Left lung (tissue), 10 donors: ENCODE data around the gene CORIN. TPM values are rescaled to one million over a fixed set of nuclear protein-coding genes. Genes with fewer than 3 reads are reported as not detected.

Experiments used
- ATAC-seq: fragments of 200-7000 bp; cut with Tn5 transposase; one replicate; pipeline ENCODE4 v1.9.1; 2020; ENCODE audit warnings: moderate library complexity
- DNase-seq, 4 donors: peaks; one replicate each; pipeline ENCODE4 v3.0.0-alpha.2; 2013 to 2020
- H3K27ac ChIP-seq, 2 donors: fragments of 200-600 bp; sonication (generic) in 1 of 2; one replicate each; pipeline versions ENCODE4 v1.5.0 to v1.8.0; 2020 to 2021
- H3K27me3 ChIP-seq, 2 donors: fragments of 200-600 bp; sonication (generic) in 1 of 2; one replicate each; pipeline versions ENCODE4 v1.5.0 to v1.8.0; 2020 to 2021
- H3K36me3 ChIP-seq, 2 donors: fragments of 200-600 bp; sonication (generic) in 1 of 2; one replicate each; pipeline versions ENCODE4 v1.5.0 to v1.8.0; 2020 to 2021
- H3K4me1 ChIP-seq, 2 donors: fragments of 200-600 bp; one replicate each; pipeline ENCODE4 v1.8.0; 2021
- H3K4me3 ChIP-seq, 2 donors: fragments of 200-600 bp; sonication (generic) in 1 of 2; one replicate each; pipeline versions ENCODE4 v1.5.0 to v1.8.0; 2020 to 2021; ENCODE audit warnings: mild to moderate bottlenecking in 1 of 2
- H3K9me3 ChIP-seq, 2 donors: fragments of 200-600 bp; sonication (generic) in 1 of 2; one replicate each; pipeline versions ENCODE4 v1.5.0 to v1.8.0; 2020 to 2021
- CTCF ChIP-seq, 2 donors: fragments of 200-600 bp; sonication (generic) in 1 of 2; IDR thresholded peaks; one replicate each; pipeline versions ENCODE4 v1.5.0 to v1.8.0; 2021; ENCODE audit warnings: antibody characterized with exemption in 2 of 2
- intact Hi-C, 2 donors: fragments of 100-400 bp; cut with DNase I; formaldehyde crosslinking; loops; one replicate each; pipeline versions ENCODE4 v1.11.2 to v1.14.2; 2022
- polyA plus RNA-seq, 6 donors: library from polyadenylated mRNA; unstranded; fragments of 120-200 nt; gene quantifications; one replicate each; pipeline ENCODE4 v1.2.1, GENCODE V29; 2013; ENCODE audit not compliant: insufficient read length in 6 of 6
- total RNA-seq, 2 donors: library from RNA; stranded (reverse); fragmentation: NEBNext Ultra II Directional; extraction: Animal tissue kit (Norgen Biotek cat#: 25700); gene quantifications; one replicate each; pipeline ENCODE4 v1.2.1, GENCODE V29; 2021
- donor health status: DM: no; HTN: yes; CAD: no.
- donor health status: DM: no; HTN: no; CAD: no.

The CORIN gene
- total and polyA plus RNA-seq, 8 donors: 1.4 to 6.3 (median 3.3) TPM

DNA sequence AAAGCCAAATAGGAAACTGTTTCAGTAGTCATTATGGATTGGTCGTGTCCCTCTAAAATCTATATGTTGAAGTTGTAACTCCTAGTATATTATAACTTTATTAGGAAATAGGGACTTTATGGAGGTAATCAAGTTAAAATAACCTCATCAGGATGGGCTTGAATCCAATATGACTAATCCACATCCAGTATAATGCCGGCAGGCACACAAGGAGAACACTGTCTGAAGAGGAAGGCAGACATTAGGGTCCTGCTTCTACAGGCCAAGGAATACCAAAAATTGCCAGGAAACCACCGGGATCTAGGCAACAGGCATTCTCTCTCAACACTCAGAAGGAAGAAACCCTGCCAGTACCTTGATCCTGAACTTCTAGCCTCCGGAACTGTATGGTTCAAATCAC lies 222.5 kb downstream of the CORIN start:
- Histone ChIP-seq H3K4me1 (no peaks in the 10 kb centered on the region), H3K36me3 (no peaks in the 10 kb centered on the region), H3K27ac (no peak overlapping the region), H3K9me3 (no peaks in the 10 kb centered on the region), H3K4me3 (no peak overlapping the region), H3K27me3 (no peaks in the 10 kb centered on the region)
- no peak for TF ChIP-seq CTCF (IDR thresholded peaks at IDR 0.05)
- no peak for ATAC-seq
- intact Hi-C loops: no loop called here
- no peak for DNase-seq

DNA sequence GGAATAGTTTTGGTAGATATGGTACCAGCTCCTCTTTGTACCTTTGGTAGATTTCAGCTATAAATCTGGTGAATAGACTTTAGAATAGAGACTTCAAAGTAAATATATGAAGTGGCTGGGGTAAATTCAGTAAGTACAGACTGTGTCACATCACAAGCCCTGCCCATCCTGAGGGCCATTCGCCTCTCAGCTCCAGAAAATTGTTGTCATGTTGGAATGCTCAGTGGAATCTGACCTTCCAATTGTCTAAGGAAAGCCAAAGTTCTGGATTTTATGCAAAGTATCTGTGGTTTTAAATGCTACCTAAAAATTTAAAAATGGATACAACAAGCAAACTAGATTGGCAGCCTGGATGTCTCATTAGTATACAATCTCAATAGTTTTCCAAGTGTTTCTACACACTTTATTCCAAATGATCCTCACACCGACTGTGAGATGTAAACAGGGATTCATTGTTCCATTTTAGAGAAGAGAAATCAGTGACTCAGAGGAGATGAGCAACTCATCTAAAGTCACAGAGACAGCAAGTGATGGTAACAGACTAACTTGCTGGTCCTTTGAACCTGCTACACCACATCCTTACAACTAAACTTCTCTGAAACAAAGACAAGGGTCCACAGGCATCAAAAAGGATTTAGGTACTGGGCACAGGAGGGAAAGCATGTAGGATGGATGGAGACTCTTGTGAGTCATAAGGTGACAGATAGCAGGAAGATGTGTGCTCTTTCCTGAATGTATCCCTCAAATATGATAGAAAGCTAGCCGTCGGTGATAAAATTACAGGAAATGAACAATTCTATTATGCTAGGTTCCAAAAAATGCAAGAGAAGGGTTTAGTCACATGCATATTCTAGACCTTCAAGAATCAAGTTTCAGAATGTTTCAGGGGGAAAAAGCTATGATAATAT lies 225.5 kb downstream of the CORIN start:
- no peak for TF ChIP-seq CTCF (IDR thresholded peaks at IDR 0.05)
- Histone ChIP-seq H3K4me3 (no peak overlapping the region), H3K4me1 (no peaks in the 10 kb centered on the region), H3K27ac (no peak overlapping the region), H3K9me3 (no peaks in the 10 kb centered on the region), H3K36me3 (no peaks in the 10 kb centered on the region), H3K27me3 (no peaks in the 10 kb centered on the region)
- intact Hi-C loops: no loop called here
- no peak for ATAC-seq
- no peak for DNase-seq

DNA sequence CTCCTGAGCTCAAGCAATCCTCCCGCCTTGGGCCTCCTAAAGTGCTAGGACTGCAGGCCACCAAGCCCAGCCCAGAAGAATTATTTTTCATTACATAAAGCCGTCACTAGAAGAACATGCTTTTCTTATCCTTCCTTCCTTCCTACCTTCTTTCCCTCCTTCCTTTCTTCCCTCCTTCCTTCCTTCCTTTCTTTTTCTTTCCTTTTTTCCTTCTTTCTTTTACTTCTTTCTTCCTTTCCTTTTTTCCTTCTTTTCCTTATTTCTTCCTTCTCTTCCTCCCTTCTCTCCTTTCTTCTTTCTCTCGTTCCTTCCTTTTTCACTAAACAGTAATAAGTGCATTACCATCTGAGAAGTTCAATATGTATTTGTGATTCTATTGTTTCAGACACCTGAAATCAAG lies 231.4 kb downstream of the CORIN start:
- no peak overlapping the region for H3K4me3 ChIP-seq
- no peaks in the 10 kb centered on the region for H3K9me3 ChIP-seq
- intact Hi-C loops: no loop called here
- no peak overlapping the region for H3K27ac ChIP-seq
- H3K4me1 ChIP-seq: no peaks in the 10 kb centered on the region
- ATAC-seq: no peak
- no peaks in the 10 kb centered on the region for H3K27me3 ChIP-seq
- H3K36me3 ChIP-seq: no peaks in the 10 kb centered on the region
- no peak for TF ChIP-seq CTCF (IDR thresholded peaks at IDR 0.05)
- no peak for DNase-seq

- no peaks in the 10 kb centered on the region for H3K9me3 ChIP-seq
- H3K4me1 ChIP-seq: no peaks in the 10 kb centered on the region
- DNase-seq (no peak), ATAC-seq (no peak)
- no peak for TF ChIP-seq CTCF (IDR thresholded peaks at IDR 0.05)
- intact Hi-C loops: no loop called here
- no peak overlapping the region for H3K4me3 ChIP-seq
- no peaks in the 10 kb centered on the region for H3K27me3 ChIP-seq
- H3K27ac ChIP-seq: no peak overlapping the region
- H3K36me3 ChIP-seq: peaks cover 0 to 8% of the 10 kb centered on the region in 2 donors
Measured at GRCh38 chr4:47598896-47599295, 239.0 kb downstream of the CORIN start.

DNA sequence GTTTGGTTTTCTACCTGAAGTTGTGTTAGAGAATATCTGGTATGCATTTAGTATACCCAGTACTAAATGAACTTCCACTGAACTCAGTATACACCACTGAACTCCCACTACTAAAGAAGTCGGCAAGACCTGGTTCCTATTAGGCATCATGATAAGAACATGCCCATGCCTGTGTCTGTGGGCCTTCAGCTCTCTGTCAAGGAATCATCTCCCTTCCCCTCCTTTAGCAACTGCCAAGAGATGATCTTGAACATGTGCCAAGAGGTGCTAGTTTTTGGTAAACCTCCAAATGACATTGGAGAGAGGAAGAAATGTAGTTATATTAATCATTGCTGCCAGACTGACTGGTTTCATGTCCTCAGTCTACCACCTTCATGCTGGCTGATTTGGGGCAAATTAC lies 239.5 kb downstream of the CORIN start:
- no peak overlapping the region for H3K27ac ChIP-seq
- H3K4me1 ChIP-seq: no peaks in the 10 kb centered on the region
- no peaks in the 10 kb centered on the region for H3K9me3 ChIP-seq
- no peak overlapping the region for H3K4me3 ChIP-seq
- no peaks in the 10 kb centered on the region for H3K27me3 ChIP-seq
- peaks cover 0 to 8% of the 10 kb centered on the region in 2 donors for H3K36me3 ChIP-seq
- intact Hi-C loops: no loop called here
- ATAC-seq (no peak), DNase-seq (no peak)
- TF ChIP-seq CTCF (IDR thresholded peaks at IDR 0.05): no peak
